Measurements from ENCODE around the gene CCNG1.
"Not testable (repeated sequence)": the region's sequence is repeated elsewhere in the genome, so short reads cannot be mapped to it uniquely, and the experiment has no call there.

CCNG1 gene

DNA sequence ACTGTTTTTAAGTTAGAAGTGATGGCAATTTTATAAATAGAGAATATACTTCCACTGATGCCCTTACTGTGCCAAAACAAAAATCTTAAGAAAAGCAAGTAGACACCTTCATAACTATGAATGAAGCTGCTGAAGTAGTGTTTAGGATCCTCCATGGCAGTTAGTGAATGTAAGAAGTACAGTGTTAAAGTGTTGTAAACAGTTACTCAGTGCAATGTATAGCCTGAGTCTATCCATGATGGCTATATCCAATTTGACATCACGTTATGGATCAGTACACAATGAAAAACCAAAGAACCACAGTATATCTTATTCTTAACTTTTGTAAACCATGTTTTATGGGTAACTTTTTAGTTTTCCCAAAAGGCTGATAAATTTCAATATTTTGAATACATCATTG is 7.1 kb downstream of the CCNG1 start:
- no peak for DNase-seq (ENCODE audit: low read depth, low spot score)

DNA sequence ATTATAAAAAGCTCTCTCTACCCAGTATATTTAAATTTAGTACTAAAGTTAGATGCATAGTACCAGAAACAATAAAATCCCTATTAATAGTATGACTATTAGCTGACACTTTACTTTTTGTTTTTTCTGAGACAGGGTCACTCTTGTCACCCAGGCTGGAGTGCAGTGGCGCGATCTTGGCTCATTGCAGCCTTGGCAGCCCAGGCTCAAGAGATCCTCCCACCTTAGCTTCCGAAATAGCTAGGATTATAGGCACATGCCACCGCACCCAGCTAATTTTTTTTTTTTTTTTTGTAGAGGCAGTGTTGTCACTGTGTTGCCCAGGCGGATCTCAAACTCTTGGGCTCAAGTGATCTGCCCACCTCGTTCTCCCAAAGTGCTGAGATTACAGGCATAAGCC is 8.0 kb downstream of the CCNG1 start:
- no peak for DNase-seq (ENCODE audit: low read depth, low spot score)

DNA sequence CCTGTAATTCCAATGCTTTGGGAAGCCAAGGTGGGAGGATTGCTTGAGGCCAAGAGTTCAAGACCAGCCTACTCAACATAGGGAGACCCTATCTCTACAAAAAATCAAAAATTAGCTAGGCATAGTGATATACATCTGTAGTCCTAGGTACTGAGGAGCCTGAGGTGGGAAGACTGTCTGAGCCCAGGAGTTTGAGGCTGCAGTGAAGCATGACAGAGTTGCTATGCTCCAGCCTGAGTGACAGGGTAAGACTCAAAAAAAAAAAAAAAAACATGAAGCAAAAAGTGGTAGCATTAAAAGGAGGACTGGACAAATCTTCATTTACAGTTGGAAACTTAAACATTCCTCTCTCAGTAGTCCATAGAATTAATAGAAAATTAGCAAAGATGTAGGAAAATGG is 9.8 kb downstream of the CCNG1 start:
- DNase-seq (ENCODE audit: low read depth, low spot score) = no peak

DNA sequence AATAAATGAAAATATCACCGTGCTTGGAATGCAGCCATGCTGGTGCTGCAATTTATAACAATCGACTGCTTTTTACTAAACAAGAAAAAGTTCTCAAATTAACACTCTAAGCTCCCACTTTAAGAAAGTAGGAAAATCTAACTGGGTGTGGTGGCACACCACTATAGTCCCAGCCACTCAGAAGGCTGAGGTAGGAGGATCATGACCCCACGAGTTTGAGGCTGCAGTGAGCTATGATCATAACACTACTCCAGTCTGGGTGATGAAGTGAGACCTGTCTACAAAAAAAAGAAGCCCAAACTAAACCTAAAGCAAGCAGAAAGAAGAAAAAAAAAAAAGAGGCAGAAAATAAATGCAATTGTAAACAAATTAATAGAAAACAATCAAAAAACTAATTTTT is 10.5 kb downstream of the CCNG1 start:
- DNase-seq (ENCODE audit: low read depth, low spot score) = no peak

DNA sequence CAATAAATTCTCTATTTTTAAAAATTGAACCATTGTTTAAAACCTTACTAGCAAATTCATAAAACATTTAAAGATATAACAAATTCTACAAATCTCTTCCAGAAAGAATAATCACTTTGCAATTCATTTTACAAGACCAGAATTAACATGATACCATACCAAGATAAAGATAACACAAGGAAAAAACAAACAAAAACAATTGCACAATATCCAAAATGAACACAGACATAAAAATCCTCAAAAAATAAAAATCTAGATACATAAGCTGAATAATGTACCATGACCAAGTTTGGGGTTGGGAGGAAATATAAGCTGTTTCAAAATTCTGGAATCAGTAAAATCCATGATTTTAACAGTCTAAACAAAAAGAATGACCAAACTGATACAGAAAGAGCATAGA is 11.1 kb downstream of the CCNG1 start:
- DNase-seq (ENCODE audit: low read depth, low spot score) = no peak

DNA sequence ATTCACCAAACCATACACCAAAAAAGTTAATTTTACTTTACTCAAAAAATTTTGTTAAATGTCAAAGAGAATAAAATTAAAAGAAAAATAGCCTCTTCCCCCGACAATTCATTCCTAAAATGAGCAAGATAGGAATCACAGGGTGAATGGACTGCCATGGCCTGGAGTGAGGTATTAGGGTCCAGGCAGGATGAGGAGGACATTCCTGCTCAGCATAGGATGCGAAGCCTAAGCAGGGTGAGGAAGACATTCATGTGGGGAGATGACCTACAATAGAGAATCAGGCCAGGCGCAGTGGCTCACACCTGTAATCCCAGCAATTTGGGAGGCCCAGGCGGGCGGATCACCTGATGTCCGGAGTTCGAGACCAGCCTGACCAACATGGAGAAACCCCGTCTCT is 14.1 kb downstream of the CCNG1 start:
- no peak for DNase-seq (ENCODE audit: low read depth, low spot score)

DNA sequence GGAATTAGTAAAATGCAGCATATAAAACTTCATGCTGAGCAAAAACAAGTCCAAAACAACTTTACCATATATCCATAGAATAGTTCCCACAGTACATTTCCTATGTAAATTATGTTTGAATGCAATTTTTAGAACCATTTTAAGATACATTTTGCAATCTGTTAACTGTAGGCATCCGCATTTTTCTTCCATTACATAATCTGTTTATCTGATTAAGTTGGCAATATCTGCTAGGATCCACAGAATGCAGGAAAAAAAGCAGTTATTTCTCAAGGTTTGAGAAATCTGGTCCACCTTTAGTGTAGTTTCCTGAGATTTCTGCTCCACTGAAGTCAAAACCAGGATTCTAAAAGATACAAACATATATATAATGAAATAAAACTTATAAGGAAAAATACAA is 16.3 kb downstream of the CCNG1 start:
- no peak for DNase-seq (ENCODE audit: low read depth, low spot score)

DNA sequence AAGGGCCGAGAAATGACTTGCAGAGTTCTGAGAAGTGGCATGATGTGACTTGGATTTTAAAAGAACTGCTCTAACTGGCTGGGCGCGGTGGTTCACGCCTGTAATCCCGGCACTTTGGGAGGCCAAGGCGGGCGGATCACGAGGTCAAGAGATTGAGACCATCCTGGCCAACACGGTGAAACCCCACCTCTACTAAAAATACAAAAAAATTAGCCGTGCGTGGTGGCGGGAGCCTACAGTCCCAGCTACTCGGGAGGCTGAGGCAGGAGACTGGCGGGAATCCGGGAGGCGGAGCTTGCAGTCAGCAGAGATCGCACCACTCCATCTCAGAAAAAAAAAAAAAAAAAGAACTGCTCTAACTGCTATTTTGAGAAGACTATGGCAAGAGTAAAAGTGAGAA is 18.0 kb downstream of the CCNG1 start:
- DNase-seq (ENCODE audit: low read depth, low spot score) = not testable (repeated sequence)

DNA sequence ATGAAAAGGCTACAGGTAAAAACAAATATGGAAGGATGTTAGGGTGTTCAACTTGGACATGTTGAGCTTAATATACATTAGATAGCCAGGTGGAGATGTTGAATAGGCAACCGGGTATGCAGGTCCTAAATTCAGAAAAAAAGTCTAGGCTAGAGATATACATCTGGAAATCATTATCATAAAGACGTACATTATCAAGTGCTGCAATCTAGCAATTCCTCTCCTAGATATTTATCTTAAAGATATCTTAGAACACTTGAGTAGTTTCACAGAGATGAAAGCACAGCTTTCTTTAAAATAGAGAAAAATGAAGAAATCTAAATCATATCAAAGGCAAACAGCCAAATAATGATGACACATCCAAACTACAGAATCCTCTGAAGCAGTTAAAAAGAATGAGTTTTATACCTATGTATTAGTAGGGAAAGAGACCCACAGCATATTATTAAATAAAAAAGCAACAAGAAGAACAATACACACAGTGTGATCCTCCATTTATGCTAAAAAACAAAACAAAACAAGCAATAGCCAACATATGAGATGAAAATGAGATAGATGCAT is 18.7 kb downstream of the CCNG1 start:
- DNase-seq (ENCODE audit: low read depth, low spot score) = no peak

DNA sequence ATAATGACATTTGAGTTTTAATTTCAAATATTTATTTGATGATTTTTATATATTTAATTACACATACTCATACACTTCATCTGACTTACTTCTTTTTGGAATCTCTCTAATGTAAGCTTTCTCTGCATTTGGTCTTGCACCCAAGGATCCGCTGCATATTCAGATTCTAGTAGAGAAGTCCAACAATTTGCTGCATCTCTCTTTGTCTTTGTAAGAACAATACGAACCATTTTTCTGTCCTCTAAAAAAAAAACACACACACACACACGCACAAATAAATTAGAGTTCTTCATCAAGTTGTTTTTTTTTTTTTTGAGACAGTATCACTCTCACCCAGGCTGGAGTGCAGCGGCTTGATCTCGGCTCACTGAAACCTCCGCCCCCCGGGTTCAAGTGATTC is 19.4 kb downstream of the CCNG1 start:
- no peak for DNase-seq (ENCODE audit: low read depth, low spot score)

DNA sequence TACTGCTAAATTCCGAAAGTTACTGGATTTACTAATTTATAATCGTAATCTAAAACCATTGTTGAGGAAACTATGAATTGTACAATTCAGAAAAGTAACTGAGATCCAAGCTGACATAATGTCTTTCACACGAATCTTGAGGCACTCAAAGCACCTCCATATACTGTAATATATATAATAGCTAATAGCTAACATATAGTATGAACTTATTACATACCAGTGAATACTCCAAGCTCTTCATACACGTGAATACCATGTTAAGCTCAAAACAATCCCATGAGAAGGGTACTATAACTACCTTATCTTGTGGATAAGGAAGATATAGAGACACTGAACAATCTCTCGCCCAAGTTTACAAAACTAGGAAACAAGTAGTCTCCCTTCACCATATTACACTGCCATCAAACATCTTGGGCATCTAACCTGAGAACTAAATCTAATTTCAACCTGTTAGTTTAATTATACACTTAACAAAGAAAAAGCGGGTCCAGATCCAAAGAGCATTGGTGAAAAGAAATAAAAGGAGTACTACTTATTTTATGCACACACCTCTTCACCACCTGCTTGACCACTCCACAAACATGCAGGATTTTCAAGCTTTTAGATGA is 21.5 kb downstream of the CCNG1 start:
- DNase-seq (ENCODE audit: low read depth, low spot score) = no peak

DNA sequence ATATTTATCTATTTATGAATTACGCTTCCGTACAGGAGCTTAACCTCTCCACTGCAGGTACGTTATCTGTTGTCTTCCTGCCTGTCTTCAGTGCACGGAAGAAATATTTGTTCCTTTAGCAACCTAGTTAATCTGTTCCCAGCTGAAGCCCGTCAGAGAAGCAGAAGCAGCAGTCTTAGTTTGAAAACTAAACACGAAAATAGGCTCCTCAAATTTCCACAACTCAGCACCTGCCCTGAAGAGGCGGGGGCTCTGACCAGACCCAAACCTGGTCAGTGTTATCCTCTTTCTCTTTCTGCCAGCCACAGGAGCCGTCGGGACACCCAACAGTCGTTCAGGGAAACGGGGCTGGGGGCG is 22.0 kb downstream of the CCNG1 start:
- DNase-seq (ENCODE audit: low read depth, low spot score) = no peak

DNA sequence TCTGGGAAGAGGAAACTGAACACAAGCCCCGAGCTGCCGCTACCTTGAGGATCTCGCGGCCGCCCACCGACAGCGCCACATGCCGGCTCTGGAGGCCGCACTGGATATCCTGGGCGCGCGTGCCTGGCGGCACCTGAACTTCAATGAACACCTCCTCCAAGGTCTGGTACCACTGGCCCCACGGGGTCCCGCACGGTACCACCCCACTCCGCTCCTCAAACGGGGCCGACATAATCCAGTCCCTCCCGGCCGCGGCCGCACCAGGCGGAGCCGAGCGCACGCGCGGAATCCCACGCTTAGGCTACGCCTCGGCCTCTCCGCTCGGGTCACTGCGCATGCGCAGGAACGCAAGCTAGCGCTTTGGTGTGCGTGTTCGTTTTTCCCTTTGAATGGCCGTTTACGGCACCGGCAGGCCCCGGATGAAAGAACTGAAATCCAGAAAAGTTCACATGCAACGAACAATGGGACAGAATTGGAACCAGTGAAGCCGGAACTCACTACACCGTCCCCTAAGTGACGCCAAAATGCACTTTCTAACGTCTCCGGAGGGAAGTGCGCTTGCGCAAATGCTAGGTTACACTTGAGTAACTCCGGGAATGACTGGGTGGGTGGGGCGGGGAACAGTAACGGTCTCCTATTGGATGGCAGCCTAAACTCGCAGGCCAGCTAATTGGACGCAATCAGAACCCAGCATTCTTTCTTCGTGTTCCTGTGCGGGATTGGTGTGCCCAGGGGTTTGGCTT is 22.6 kb downstream of the CCNG1 start, which contains the start of gene NUDCD2:
TSS of gene NUDCD2 (minus strand) at position 284 of the 743 bp plus-strand sequence. CDS start at position 232, 52 bp downstream.
- peak; percentile 89 for DNase-seq (ENCODE audit: low read depth, low spot score)

DNA sequence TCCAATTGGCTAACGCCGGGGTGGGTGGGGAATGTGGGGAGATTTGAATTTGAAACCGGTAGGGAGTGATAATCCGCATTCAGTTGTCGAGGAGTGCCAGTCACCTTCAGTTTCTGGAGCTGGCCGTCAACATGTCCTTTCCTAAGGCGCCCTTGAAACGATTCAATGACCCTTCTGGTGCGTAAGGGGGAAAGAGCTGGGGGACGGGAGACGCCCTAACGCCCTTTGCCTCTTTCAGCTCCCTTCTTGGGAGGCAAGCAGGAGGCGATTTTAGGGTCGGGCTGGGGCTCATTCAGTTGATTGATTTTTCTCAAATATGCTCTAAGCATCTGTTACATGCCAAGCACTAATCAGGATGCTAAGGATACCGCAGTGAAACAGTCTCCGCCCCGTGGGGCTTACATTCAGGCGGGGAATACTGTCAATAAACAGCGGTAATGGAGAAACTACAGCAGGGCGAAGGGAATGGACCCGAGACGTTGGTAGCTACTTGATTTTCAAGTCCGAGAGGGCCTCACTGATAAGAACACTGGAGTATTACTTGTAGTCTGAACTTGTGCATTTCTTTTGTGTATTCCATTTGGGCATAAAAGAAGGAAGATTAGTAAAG is 23.3 kb downstream of the CCNG1 start, which contains the start of gene HMMR:
TSS of gene HMMR (plus strand) at position 71 of the 610 bp plus-strand sequence. CDS start at position 132, 61 bp downstream.
- no peak for DNase-seq (ENCODE audit: low read depth, low spot score)

DNA sequence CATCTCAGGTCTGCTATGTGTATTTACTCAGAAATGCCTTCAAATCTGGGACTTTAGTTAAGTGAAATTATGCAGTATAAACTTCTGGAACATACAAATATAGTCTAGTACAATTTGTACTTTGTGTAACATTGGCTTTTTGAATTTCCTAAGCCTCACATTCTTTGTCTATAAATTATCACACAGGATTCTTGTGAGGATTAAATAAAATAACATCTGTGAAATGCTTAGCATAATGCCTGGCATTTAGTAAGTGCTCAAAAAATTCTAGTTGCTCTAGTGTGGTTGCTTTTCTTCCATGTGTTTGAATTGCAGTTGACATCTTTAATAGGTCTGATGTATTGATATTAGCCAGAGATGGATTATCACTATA is 25.7 kb downstream of the CCNG1 start:
- no peak for DNase-seq (ENCODE audit: low read depth, low spot score)

DNA sequence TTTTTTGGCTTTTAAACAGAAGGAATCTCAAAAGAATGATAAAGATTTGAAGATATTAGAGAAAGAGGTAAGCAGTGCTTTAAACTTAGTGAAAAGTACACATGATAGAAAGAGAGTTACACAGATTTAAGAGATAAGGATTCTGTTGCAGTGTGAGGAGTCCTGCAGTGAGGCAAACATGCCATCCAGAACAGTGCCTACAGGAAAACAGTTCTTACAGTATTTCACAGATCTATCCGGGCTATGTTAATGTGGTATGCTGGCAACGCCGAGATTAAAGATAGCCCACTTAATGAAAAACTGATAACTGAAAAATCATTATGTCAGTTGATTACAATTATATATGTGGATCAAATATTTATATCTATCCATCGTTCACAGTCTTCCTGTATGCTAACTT is 30.3 kb downstream of the CCNG1 start:
- no peak for DNase-seq (ENCODE audit: low read depth, low spot score)

DNA sequence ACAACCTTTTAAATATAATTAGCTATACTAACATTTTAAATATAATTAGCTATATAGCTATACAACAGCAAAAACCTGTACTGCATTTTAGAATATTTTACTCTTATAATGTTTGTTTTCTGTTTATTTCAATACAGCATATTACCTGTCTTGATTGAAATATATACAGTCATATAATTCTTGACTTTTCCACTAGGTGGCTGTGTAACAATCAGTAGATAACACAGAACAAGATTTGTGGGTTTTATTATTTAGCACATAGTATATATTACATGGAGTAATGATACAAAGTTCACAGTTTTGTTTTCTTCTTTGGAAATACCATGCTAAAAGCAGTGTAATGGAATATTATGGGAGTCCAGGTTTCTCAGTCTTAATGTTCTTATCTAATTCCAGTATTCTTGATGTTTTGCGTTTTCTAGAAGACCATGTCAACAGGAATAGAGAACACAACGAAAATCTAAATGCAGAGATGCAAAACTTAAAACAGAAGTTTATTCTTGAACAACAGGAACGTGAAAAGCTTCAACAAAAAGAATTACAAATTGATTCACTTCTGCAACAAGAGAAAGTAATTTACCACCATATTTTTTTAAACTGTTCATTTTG is 36.3 kb downstream of the CCNG1 start:
- DNase-seq (ENCODE audit: low read depth, low spot score) = no peak

DNA sequence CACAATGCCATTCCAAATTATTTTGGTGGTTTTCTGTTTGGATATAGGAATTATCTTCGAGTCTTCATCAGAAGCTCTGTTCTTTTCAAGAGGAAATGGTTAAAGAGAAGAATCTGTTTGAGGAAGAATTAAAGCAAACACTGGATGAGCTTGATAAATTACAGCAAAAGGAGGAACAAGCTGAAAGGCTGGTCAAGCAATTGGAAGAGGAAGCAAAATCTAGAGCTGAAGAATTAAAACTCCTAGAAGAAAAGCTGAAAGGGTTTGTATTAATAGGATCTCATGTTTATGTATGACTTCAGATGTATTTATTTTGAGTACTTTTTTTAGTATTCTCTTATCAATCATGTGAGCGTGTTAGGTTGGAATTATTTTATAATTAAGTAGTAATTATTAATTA is 38.0 kb downstream of the CCNG1 start:
- no peak for DNase-seq (ENCODE audit: low read depth, low spot score)

DNA sequence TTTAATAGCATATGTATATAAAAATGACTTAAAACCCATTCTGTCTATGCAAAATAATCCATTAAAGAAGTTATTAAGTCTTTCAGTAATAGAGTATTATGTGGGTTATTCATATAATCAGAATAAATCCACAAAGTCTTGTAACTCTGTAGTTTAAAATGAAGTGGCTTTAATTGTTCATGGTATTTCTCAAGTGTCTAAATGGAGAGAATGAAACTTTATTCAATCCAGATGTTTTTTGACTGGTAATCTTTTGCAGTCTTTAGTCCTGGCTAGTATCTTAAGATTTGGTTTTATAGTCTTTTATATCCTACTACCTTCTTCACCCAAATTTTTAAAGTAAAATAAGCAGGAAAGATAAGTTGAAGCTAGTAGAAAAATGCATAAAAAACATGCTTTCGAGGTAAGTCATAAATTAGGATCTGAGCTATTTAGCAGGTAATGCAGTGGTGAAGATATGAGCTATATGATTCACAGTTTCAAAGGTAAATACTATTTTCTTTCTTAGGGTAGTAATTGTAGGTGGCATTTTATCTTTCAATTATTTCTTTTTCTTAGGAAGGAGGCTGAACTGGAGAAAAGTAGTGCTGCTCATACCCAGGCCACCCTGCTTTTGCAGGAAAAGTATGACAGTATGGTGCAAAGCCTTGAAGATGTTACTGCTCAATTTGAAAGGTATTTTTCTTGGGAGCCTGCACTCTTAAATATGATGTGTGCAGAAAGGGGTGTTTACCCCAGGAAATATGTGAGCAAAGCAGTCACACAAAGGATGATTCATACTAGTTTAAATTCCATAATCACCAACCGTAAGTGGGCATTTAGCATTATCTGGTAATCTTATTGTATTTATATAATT is 41.0 kb downstream of the CCNG1 start:
- DNase-seq (ENCODE audit: low read depth, low spot score) = no peak

DNA sequence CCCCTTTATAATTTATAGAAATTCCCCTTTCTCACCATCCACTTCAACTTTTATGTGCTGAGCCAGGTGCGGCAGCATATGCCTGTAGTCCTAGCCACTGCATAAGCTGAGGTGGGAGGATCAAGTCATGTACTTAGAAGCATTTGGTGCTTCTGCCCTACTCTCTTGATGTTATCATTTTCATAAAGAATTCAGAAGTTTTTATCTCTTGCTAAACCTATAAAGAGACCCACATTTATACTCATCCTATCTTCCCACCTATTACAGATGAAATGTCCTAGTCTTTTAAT is 41.5 kb downstream of the CCNG1 start:
- no peak for DNase-seq (ENCODE audit: low read depth, low spot score)

DNA sequence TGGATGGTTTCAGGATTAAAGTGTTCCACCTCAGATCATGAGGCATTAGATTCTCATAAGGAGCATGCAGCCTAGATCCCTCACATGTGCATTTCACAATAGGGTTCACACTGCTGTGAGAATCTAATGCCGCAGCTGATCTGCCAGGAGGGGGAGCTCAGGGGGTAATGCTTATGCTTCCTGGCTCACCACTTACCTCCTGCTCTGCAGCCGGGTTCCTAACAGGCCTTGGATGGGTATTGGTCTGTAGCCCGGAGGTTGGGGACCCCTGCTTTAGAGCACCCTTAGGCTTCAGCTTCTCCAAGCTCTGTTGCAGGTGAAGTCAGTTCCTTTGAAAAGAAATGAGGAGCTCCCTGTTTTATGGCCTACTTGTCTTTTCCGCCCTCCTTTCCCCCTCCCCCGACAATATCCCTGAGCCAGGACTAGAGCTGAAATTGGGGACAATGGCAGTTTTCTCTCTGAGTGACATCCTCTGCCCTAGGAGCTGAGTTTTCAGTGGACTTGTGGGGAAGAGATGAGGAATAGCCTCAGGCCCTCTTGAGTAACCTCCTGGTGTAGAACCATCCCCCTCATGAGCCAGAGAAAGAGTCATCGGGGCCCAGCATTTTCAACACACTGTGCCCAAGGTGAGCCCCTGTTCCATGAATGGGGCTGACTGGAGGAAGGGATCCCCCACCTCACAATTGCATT is 51.8 kb downstream of the CCNG1 start:
- DNase-seq (ENCODE audit: low read depth, low spot score) = no peak

Measured in brain pericyte (primary cell).